OCI-LY7 (cell line): ENCODE data around the gene ST8SIA5. TPM values are rescaled to one million over a fixed set of nuclear protein-coding genes. Genes with fewer than 3 reads are reported as not detected.

Source experiments
- BruUV-seq: library from RNA; stranded (reverse); fragments of 400-500 nt; replicated peaks from 2 replicates; lab custom pipeline; 2021; lab: Mats Ljungman, UMichigan
- CTCF ChIA-PET: fragments of 300-600 bp; sonication (Branson Sonifier 250); formaldehyde crosslinking; loops from one replicate; lab custom pipeline; 2022; ENCODE audit warnings: antibody characterized with exemption; ENCODE audit not compliant: unreplicated experiment; lab: Charles Lee
- POLR2A ChIA-PET: fragments of 300-600 bp; sonication (Branson Sonifier 250); formaldehyde crosslinking; loops from one replicate; lab custom pipeline; 2022; ENCODE audit warnings: antibody characterized with exemption; lab: Charles Lee
- DNase-seq: peaks from one replicate; pipeline ENCODE4 v3.0.0-alpha.2; 2015; ENCODE audit warnings: low spot score
- H2AFZ ChIP-seq: fragments of 200-600 bp; sonication (generic), shearing (Covaris generic); 2 replicates; pipeline ENCODE4 v1.6.1; 2014; ENCODE audit warnings: mild to moderate bottlenecking, antibody characterized with exemption, low read length, moderate library complexity
- H3K27ac ChIP-seq: fragments of 200-600 bp; sonication (generic); 2 replicates; pipeline ENCODE4 v1.5.1; 2014; ENCODE audit warnings: mixed run types, low read depth, mild to moderate bottlenecking, moderate library complexity, low read length, inconsistent platforms; ENCODE audit not compliant: poor library complexity, severe bottlenecking
- H3K36me3 ChIP-seq: fragments of 200-600 bp; sonication (generic); 2 replicates; pipeline ENCODE4 v1.6.1; 2014; ENCODE audit warnings: mild to moderate bottlenecking, antibody characterized with exemption, low read length, moderate library complexity, mixed read lengths; ENCODE audit not compliant: insufficient read depth
- H3K4me1 ChIP-seq: fragments of 200-600 bp; sonication (generic); 2 replicates; pipeline ENCODE4 v1.5.1; 2014; ENCODE audit warnings: mild to moderate bottlenecking, low read length; ENCODE audit not compliant: insufficient read depth, poor library complexity, severe bottlenecking
- H3K4me2 ChIP-seq: fragments of 200-600 bp; sonication (generic); 2 replicates; pipeline ENCODE4 v1.6.1; 2014; ENCODE audit warnings: mild to moderate bottlenecking, low read length
- H3K4me3 ChIP-seq: fragments of 200-600 bp; sonication (generic); 2 replicates; pipeline ENCODE4 v1.5.1; 2014; ENCODE audit warnings: mild to moderate bottlenecking, low read depth, low read length; ENCODE audit not compliant: poor library complexity, severe bottlenecking
- H3K79me2 ChIP-seq: fragments of 200-600 bp; sonication (generic); 2 replicates; pipeline ENCODE4 v1.6.1; 2016; ENCODE audit warnings: low read depth, mild to moderate bottlenecking, low read length, moderate library complexity, mixed read lengths; ENCODE audit not compliant: insufficient read depth
- H3K9me2 ChIP-seq: fragments of 200-600 bp; sonication (generic); 2 replicates; pipeline ENCODE4 v1.6.1; 2016; ENCODE audit warnings: mild to moderate bottlenecking, low read length, mixed read lengths; ENCODE audit not compliant: insufficient read depth
- H3K9me3 ChIP-seq: fragments of 200-600 bp; sonication (generic); 2 replicates; pipeline ENCODE4 v1.6.1; 2014; ENCODE audit warnings: mild to moderate bottlenecking, mixed run types, low read length, mixed read lengths
- H4K20me1 ChIP-seq: fragments of 200-600 bp; sonication (generic); 2 replicates; pipeline ENCODE4 v1.6.1; 2014; ENCODE audit warnings: mild to moderate bottlenecking, antibody characterized with exemption, low read length, moderate library complexity, mixed read lengths; ENCODE audit not compliant: insufficient read depth
- CTCF ChIP-seq: fragments of 200-600 bp; sonication (generic); conservative IDR thresholded peaks from 2 replicates; pipeline ENCODE4 v1.5.1; 2014; ENCODE audit warnings: mild to moderate bottlenecking, antibody characterized with exemption, low read length, moderate library complexity, mixed read lengths
- EZH2phosphoT487 ChIP-seq: fragments of 200-600 bp; sonication (generic); IDR thresholded peaks from 2 replicates; pipeline ENCODE4 v1.6.1; 2018; ENCODE audit warnings: low read depth, borderline replicate concordance, mild to moderate bottlenecking, mixed run types, antibody characterized with exemption, low read length, moderate library complexity, mixed read lengths
- intact Hi-C: fragments of 100-400 bp; cut with micrococcal nuclease; formaldehyde crosslinking; loops from one replicate; pipeline ENCODE4 v1.10.0; 2022; ENCODE audit not compliant: unreplicated experiment
- total RNA-seq, 2 experiments: library from RNA; depleted of rRNA in 1 of 2; stranded (reverse); fragments of >200 nt in 1 of 2; shearing (Covaris generic) in 1 of 2; gene quantifications; 2 replicates each; pipeline ENCODE4 v1.2.3, GENCODE V29; 2014 to 2022

ST8SIA5 gene
- total RNA-seq, 2 experiments from 2014 or later, result 0.28 TPM; not detected in 1

- ChIA-PET POLR2A (interaction anchor here (0.6 kb wide), 1 partner anchor 1605 kb away, joined by 3 read pairs; no protein-coding TSS in a partner anchor), CTCF (no interaction called here)
- BruUV-seq, result no TSS peak
- Histone ChIP-seq H3K79me2 (no peaks in the 10 kb centered on the region), H3K27ac (no peak overlapping the region), H3K36me3 (no peaks in the 10 kb centered on the region), H3K9me2 (no peaks in the 10 kb centered on the region), H4K20me1 (no peaks in the 10 kb centered on the region), H3K4me2 (no peak overlapping the region), H2AFZ (no peak overlapping the region), H3K9me3 (no peaks in the 10 kb centered on the region), H3K4me1 (no peaks in the 10 kb centered on the region), H3K4me3 (no peak overlapping the region)
- intact Hi-C loops, result no loop called here
- DNase-seq, result no peak
- TF ChIP-seq CTCF, result no peak
- no peak for TF ChIP-seq EZH2phosphoT487
Measured at GRCh38 chr18:46761059-46761769, 4.4 kb upstream of the ST8SIA5 start.

- Histone ChIP-seq H3K79me2 (no peaks in the 10 kb centered on the region), H3K4me2 (no peak overlapping the region), H3K9me2 (no peaks in the 10 kb centered on the region), H4K20me1 (no peaks in the 10 kb centered on the region), H3K4me3 (no peak overlapping the region), H3K4me1 (no peaks in the 10 kb centered on the region), H3K27ac (no peak overlapping the region), H2AFZ (no peak overlapping the region), H3K9me3 (no peaks in the 10 kb centered on the region), H3K36me3 (no peaks in the 10 kb centered on the region)
- ChIA-PET POLR2A (no interaction called here), CTCF (no interaction called here)
- no peak for DNase-seq
- intact Hi-C loops, result no loop called here
- TF ChIP-seq CTCF (no peak), EZH2phosphoT487 (no peak)
- no TSS peak for BruUV-seq
Measured at GRCh38 chr18:46759890-46760289, 3.0 kb upstream of the ST8SIA5 start.

- ChIA-PET CTCF (no interaction called here), POLR2A (no interaction called here)
- no peak for TF ChIP-seq EZH2phosphoT487
- TF ChIP-seq CTCF, result no peak
- no peak for DNase-seq
- no peak overlapping the region for H3K27ac ChIP-seq
- H3K79me2 ChIP-seq, result no peaks in the 10 kb centered on the region
- no peaks in the 10 kb centered on the region for H4K20me1 ChIP-seq
- H3K4me3 ChIP-seq, result no peak overlapping the region
- no peaks in the 10 kb centered on the region for H3K36me3 ChIP-seq
- H2AFZ ChIP-seq, result no peak overlapping the region
- H3K9me3 ChIP-seq, result no peaks in the 10 kb centered on the region
- no peak overlapping the region for H3K4me2 ChIP-seq
- BruUV-seq, result no TSS peak
- H3K4me1 ChIP-seq, result peaks cover 10% of the 10 kb centered on the region
- intact Hi-C loops, result no loop called here
- no peaks in the 10 kb centered on the region for H3K9me2 ChIP-seq
Measured at GRCh38 chr18:46756025-46756558, 761 bp downstream of the ST8SIA5 start.
